GM18517 (cell line): ENCODE measurements around the gene FKBP9.
A peak's percentile ranks its signal among the peaks of the same experiment; 100 is the strongest.
"Not testable (repeated sequence)": the region's sequence is repeated elsewhere in the genome, so short reads cannot be mapped to it uniquely, and the experiment has no call there.

Experiments used
- ATAC-seq: cut with Tn5 transposase; IDR thresholded peaks from one replicate; pipeline ENCODE4 v1.9.1; 2021; ENCODE audit warnings: mild to moderate bottlenecking, moderate library complexity; ENCODE audit not compliant: unreplicated experiment

FKBP9 gene, protein sequence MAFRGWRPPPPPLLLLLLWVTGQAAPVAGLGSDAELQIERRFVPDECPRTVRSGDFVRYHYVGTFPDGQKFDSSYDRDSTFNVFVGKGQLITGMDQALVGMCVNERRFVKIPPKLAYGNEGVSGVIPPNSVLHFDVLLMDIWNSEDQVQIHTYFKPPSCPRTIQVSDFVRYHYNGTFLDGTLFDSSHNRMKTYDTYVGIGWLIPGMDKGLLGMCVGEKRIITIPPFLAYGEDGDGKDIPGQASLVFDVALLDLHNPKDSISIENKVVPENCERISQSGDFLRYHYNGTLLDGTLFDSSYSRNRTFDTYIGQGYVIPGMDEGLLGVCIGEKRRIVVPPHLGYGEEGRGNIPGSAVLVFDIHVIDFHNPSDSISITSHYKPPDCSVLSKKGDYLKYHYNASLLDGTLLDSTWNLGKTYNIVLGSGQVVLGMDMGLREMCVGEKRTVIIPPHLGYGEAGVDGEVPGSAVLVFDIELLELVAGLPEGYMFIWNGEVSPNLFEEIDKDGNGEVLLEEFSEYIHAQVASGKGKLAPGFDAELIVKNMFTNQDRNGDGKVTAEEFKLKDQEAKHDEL

GRCh38 chr7:32957326-32958045, at the start of gene FKBP9:
FKBP9 (plus strand) TSS chr7:32957440; CDS start chr7:32957574, 134 bp downstream.
- ATAC-seq: peak; percentile 73

DNA sequence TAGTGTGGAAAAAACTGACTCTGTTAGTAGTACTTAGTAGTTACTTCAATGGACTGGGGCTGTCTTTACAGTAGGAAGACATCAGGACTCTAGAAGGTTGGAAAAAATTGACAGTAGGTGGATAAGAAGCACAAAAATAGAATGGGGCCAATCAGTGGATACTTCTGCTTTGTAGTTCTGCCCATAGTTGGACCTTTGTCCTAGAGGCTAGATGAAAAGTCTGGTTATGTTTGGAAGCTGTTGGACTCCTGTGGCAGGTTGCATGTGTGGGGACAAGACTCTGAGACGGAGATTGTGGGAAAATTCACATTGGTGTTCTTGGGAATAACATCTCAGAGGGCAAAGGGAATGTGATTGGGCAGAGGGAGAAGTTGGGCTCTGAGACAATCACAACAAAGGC, 47.0 kb upstream of the FKBP9 start:
- ATAC-seq: no peak

DNA sequence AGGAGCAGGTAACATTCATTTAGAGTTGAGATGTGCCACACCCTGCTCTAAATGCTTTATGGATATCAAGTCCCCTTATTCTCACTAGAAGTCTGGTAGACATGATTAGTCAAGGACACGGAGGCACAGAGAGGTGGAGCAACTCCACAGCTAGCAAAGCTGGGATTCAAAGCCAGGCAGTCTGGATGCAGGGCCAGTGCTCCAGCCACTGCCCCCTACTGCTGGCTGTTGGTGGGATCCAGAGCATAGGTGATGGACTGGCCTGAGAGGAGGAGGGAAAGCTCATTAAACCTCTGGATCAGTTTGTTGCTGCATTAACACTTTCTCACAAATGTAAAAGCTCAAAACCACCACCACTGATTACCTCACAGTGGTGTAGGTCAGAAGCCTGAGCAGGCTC, 43.1 kb upstream of the FKBP9 start:
- no peak for ATAC-seq

DNA sequence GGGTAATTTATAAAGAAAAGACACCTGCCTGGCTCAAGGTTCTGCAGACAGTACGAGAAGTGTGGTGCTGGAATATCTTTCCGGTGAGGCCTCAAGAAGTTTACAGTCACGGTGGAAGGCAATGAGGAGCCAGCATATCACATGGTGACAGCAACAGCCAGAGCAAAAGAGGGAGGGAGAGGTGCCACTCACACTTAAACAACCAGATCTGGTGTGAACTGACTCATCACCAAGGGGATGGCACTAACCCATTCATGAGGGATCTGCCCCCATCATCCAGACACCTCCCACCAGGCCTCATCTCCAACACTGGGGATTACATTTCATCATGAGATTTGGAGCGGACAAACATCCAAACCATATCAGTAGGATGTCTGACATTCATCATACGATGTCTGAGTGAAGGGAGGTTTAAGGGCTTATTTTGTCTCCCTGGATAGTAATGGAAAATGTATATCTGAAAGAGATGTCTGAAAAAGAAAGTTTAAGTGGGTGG, 42.2 kb upstream of the FKBP9 start:
- ATAC-seq: no peak

DNA sequence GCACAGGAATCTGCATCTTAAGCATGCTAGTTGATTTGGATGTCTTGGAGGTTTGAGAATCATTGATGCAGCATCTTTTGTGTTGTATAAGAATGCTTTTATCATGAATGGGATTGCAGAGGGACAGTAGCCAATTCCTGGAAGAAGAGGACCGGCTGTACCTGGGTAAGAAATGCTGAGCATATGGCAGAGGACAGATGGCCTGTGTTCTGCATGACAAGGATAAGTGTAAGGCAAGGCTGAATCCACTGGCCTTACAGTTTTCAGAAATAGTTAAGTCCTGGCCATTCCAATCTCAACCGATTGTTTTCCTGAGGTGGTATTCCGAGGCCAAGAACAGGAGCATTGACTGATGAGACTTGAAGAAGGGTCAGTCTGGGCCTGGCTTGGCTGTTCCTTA, 41.2 kb upstream of the FKBP9 start:
- no peak for ATAC-seq

DNA sequence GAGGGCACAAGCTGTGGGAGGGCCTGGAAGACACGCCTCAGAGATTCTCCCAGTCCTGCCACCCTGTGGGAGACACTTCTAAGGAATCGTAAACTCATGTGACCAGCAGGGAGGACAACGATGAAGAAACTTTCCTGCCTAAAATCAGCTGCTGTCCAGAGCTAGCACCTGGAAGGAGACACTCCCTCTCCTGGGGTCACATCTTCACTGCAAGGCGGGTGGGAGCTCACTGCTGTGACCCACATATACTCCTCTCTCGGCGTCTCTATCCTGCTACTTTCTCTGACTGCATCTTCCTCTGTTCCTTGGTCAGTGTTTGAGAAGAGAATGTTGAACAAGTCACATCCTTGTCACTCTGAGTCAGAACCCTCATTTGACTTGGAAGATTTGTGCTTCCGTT, 40.2 kb upstream of the FKBP9 start:
- ATAC-seq: not testable (repeated sequence)

- ATAC-seq: no peak
These were observed 35.3 kb upstream of the FKBP9 start for GRCh38 chr7:32921896-32922295.

- no peak for ATAC-seq
These were observed 28.4 kb upstream of the FKBP9 start for GRCh38 chr7:32928785-32929298.

GRCh38 chr7:32929430-32930143, 27.7 kb upstream of the FKBP9 start:
- ATAC-seq: no peak

DNA sequence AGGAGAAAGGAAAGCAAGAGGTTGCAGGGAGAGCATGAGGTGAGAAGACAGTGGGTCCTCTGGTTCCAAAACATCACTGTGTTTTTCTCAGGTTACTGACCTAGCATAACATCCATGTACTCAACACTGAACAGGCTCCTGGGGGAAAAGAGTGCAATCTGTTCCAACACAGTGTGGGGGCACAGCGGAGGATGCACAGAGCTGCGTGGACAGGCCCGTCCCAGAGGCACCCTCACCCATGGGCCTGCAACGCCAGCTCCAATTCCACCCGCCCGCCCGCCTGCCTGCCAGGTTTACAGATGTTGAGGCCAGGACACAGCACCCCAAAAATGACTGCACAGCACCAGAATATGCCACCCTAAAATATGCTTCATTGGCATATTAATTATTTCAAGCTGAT, 26.9 kb upstream of the FKBP9 start:
- no peak for ATAC-seq

DNA sequence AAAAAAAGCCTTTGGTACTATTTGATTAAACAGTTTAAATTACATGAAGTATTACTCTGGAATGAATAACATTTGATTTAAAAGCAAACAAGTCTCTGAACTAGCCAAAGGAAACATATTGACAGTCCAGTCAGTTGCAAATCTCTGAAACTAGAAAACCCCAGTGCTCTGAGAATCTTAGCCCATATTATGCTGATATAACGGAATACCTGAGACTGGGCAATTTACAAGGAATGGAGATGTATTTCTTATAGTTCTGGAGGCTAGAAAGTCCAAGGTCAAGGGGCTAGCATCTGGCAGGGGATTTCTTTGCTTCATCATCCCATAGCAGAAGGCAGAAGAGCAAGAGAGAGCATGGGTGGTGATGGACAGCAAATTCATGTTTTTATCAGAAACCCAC, 21.7 kb upstream of the FKBP9 start:
- no peak for ATAC-seq

GRCh38 chr7:32936689-32937088, 20.6 kb upstream of the FKBP9 start:
- ATAC-seq: no peak

DNA sequence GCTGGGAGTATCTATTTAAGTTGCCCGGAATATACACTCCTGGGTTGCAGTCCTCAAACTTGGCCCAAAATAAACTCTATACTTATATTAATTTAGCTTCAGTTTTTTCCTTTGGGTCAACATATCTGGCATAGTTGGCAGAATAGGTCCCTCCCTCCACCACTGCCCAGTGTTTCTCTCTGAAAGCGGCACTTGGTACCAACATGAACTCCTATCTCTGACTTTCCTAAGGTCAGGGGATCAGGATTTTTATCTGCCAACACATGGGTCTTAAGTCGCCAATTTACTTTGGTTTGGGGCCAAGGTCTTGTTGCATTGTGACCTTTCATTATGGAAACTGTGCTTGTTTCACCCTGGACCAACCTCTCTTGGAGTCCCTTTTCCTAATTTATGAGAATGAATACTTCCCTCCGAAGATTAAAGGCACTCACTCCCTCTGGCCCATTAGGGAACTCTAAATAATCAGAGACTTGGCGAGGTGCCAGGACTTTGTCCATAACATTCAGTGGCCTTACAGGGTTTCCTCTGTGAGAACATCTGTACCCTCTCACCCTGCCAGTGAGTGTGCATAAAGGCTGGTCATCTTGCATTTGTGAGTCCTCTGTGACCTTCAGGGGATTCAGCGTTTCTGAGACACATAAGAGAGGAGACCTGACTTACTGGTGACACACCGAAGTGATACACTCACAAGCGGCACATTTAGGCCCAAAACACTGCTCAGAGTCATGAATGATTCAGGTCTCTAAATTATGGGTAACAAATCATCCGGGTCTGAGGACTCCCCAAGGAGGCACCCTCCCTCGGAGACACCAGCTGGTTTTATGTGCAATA, 19.7 kb upstream of the FKBP9 start:
- ATAC-seq: no peak

DNA sequence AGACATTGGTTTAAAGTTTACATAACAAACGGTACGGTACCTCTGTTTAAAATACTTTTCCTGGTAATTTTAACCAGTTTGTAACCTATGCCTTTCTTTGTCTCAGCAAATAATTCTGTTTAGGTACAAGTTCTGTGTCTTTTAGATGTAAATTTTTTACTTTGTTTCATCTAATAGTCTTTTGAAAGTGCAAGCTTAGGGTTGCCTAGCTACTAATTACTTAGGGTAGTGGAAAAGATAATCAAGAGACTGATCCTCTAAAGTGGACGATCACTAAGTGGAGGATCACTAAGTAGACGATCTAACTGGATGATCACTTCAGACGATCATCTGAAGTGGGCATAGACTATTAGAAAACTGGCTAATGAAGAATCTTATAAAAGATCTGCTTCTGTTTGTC, 16.1 kb upstream of the FKBP9 start:
- ATAC-seq: no peak

GRCh38 chr7:32941681-32942414, 15.4 kb upstream of the FKBP9 start:
- ATAC-seq: peak; percentile 17

- ATAC-seq: peak; percentile 76
These were observed 14.6 kb upstream of the FKBP9 start for GRCh38 chr7:32942415-32943251.

- peak; percentile 26 for ATAC-seq
These were observed 13.8 kb upstream of the FKBP9 start for GRCh38 chr7:32943252-32944030.
